ENCODE results near the gene EML6. TPM values are rescaled to one million over a fixed set of nuclear protein-coding genes. Genes with fewer than 3 reads are reported as not detected.

EML6 gene
- total RNA-seq, 1 donor from 2014 or later = 8.1 TPM

DNA sequence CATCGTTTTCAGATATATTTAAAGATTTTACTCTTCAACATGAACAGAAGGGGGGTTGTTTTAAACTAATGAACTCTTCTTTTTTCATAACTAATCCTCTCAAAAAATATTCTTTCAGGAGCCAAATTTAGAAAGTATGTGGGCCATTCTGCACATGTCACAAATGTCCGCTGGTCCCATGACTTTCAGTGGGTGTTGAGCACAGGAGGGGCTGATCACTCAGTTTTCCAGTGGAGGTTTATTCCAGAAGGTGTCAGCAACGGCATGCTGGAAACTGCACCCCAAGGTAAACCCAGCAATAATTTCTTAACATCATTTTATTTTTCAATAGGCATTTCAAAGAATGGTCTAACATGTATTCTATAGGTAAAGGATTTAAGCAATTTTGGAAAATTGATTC is 136.0 kb downstream of the EML6 start:
- DNase-seq (ENCODE audit: extremely low spot score, unreplicated experiment) = no peak
- H3K4me1 Mint-ChIP-seq (ENCODE audit: unreplicated experiment) = no peaks in the 10 kb centered on the region
- no peak overlapping the region for H3K4me3 Mint-ChIP-seq
- no peaks in the 10 kb centered on the region for H3K9me3 Mint-ChIP-seq
- H3K27ac Mint-ChIP-seq = no peak overlapping the region
- H3K27me3 Mint-ChIP-seq = no peaks in the 10 kb centered on the region
- TF ChIP-seq CTCF (conservative IDR thresholded peaks at IDR 0.05) = no peak
- no peaks in the 10 kb centered on the region for H3K36me3 Mint-ChIP-seq

DNA sequence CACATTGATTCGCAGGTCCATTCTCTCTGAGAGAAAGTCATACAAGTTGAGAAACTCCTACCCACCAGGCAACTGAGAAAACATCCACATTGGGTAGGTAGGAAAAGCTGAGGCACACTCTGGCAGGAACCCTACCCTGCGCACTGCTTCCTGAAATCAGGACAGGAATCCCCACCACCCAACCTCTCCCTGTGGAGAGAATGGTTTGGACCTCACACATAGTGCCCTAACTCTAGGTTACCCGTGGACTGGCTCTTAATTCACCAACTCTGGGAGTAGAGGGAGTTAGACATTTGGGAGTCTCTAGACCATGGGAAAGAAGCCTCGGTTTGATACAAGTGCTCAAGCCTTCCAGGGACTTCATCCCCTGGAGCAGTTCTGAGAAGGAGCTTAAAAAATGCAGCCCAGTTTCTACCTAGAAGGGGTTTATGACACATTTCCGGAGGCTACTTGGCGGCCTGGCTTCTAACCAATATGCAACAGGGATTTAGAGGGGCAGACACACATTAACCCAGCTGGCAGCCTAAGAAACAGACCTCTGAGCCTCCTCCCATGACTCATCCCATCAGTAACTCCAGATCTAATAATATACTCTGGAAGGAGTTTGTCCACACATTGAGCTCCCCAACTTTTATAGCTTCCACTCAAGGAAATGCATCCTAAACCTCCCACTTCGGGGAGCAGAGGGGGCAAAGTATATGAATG is 136.7 kb downstream of the EML6 start:
- no peaks in the 10 kb centered on the region for H3K27me3 Mint-ChIP-seq
- no peak for TF ChIP-seq CTCF (conservative IDR thresholded peaks at IDR 0.05)
- no peak for DNase-seq (ENCODE audit: extremely low spot score, unreplicated experiment)
- H3K9me3 Mint-ChIP-seq = no peaks in the 10 kb centered on the region
- no peak overlapping the region for H3K4me3 Mint-ChIP-seq
- H3K4me1 Mint-ChIP-seq (ENCODE audit: unreplicated experiment) = no peaks in the 10 kb centered on the region
- no peaks in the 10 kb centered on the region for H3K36me3 Mint-ChIP-seq
- H3K27ac Mint-ChIP-seq = no peak overlapping the region

- H3K9me3 Mint-ChIP-seq = no peaks in the 10 kb centered on the region
- no peaks in the 10 kb centered on the region for H3K4me1 Mint-ChIP-seq (ENCODE audit: unreplicated experiment)
- H3K4me3 Mint-ChIP-seq = no peak overlapping the region
- no peak overlapping the region for H3K27ac Mint-ChIP-seq
- no peaks in the 10 kb centered on the region for H3K36me3 Mint-ChIP-seq
- TF ChIP-seq CTCF (conservative IDR thresholded peaks at IDR 0.05) = no peak
- no peak for DNase-seq (ENCODE audit: extremely low spot score, unreplicated experiment)
- no peaks in the 10 kb centered on the region for H3K27me3 Mint-ChIP-seq
These were observed 138.8 kb downstream of the EML6 start for GRCh38 chr2:54862229-54862628.

DNA sequence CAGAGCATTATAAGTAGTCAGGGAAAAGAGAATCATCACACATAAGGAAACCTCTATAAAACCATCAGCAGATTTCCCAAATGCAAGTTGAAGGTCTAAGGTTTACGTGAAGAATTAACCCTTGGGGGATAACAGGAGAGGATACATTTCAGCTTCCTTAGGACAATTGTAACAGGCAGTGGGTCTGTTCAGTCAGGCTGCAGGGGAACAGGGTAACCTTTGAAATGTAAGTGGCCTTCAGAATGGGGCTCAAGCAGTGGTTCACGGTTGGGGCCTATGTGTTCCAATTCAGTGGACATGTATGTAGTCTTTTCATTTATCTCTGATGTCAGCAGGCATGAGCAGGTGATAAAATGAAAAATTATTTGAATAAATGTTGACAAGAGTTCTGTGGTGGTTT is 139.3 kb downstream of the EML6 start:
- H3K9me3 Mint-ChIP-seq = no peaks in the 10 kb centered on the region
- no peaks in the 10 kb centered on the region for H3K4me1 Mint-ChIP-seq (ENCODE audit: unreplicated experiment)
- no peak overlapping the region for H3K4me3 Mint-ChIP-seq
- no peaks in the 10 kb centered on the region for H3K36me3 Mint-ChIP-seq
- DNase-seq (ENCODE audit: extremely low spot score, unreplicated experiment) = no peak
- TF ChIP-seq CTCF (conservative IDR thresholded peaks at IDR 0.05) = no peak
- H3K27ac Mint-ChIP-seq = no peak overlapping the region
- no peaks in the 10 kb centered on the region for H3K27me3 Mint-ChIP-seq

- Mint-ChIP-seq H3K4me3 (no peak overlapping the region), H3K36me3 (no peaks in the 10 kb centered on the region), H3K4me1 (ENCODE audit: unreplicated experiment) (peaks cover 3% of the 10 kb centered on the region), H3K9me3 (no peaks in the 10 kb centered on the region), H3K27ac (no peak overlapping the region), H3K27me3 (no peaks in the 10 kb centered on the region)
- no peak for TF ChIP-seq CTCF (conservative IDR thresholded peaks at IDR 0.05)
- DNase-seq (ENCODE audit: extremely low spot score, unreplicated experiment) = no peak
These were observed 140.2 kb downstream of the EML6 start for GRCh38 chr2:54863660-54864059.
